GM12892 (cell line): ENCODE measurements around the gene FBXW7.

ENCODE experiments used
- POLR2A ChIP-seq: IDR thresholded peaks from 2 replicates; pipeline ENCODE4 v1.6.1; 2011; ENCODE audit warnings: low read depth, low read length, control low read depth
- POLR2AphosphoS5 ChIP-seq: IDR thresholded peaks from 2 replicates; pipeline ENCODE4 v1.6.1; 2011; ENCODE audit warnings: low read depth, low read length, control low read depth

- TF ChIP-seq POLR2AphosphoS5 (no peak), POLR2A (no peak)
These were observed 50.1 kb downstream of the FBXW7 start for GRCh38 chr4:152485726-152486276.
